Osteoblast (primary cell): ENCODE data around the gene SOD2. TPM values are rescaled to one million over a fixed set of nuclear protein-coding genes. Genes with fewer than 3 reads are reported as not detected.

ENCODE experiments used
- DNase-seq: peaks from one replicate; pipeline ENCODE4 v3.0.0; 2011; ENCODE audit warnings: low spot score, mixed read lengths; ENCODE audit not compliant: insufficient read length; ENCODE audit errors: missing footprints
- H2AFZ ChIP-seq: 2 replicates; pipeline ENCODE4 v1.6.0; 2011; ENCODE audit warnings: mild to moderate bottlenecking, low read length
- H3K27ac ChIP-seq: 2 replicates; pipeline ENCODE4 v1.5.1; 2011; ENCODE audit warnings: mild to moderate bottlenecking, low read depth, low read length, moderate library complexity
- H3K27me3 ChIP-seq: 2 replicates; pipeline ENCODE4 v1.6.0; 2012; ENCODE audit warnings: mild to moderate bottlenecking, control low read depth, inconsistent platforms, low read length, moderate library complexity; ENCODE audit not compliant: insufficient read depth
- H3K36me3 ChIP-seq: 2 replicates; pipeline ENCODE4 v1.5.1; 2011; ENCODE audit warnings: mild to moderate bottlenecking, low read length, control low read depth, moderate library complexity; ENCODE audit not compliant: insufficient read depth
- H3K4me1 ChIP-seq: 2 replicates; pipeline ENCODE4 v1.5.1; 2011; ENCODE audit warnings: mild to moderate bottlenecking, low read length, control low read depth, moderate library complexity; ENCODE audit not compliant: insufficient read depth
- H3K4me2 ChIP-seq: 2 replicates; pipeline ENCODE4 v1.6.0; 2011; ENCODE audit warnings: mild to moderate bottlenecking, low read length; ENCODE audit not compliant: insufficient read depth
- H3K4me3 ChIP-seq: fragments of 200-600 bp; sonication (generic); 3 replicates; pipeline ENCODE4 v1.5.1; 2012; ENCODE audit warnings: mild to moderate bottlenecking, low read length, inconsistent platforms; ENCODE audit not compliant: insufficient read depth
- H3K79me2 ChIP-seq: 2 replicates; pipeline ENCODE4 v1.6.0; 2012; ENCODE audit warnings: mild to moderate bottlenecking, low read length, control low read depth, inconsistent platforms; ENCODE audit not compliant: insufficient read depth
- H3K9me3 ChIP-seq: 2 replicates; pipeline ENCODE4 v1.5.1; 2011; ENCODE audit warnings: low read depth, low read length, control low read depth
- H4K20me1 ChIP-seq: 2 replicates; pipeline ENCODE4 v1.6.0; 2012; ENCODE audit warnings: mild to moderate bottlenecking, low read length, control low read depth; ENCODE audit not compliant: insufficient read depth
- small RNA-seq: library from RNA; depleted of rRNA; stranded (forward); fragments of <200 nt; gene quantifications from one replicate; pipeline ENCODE3, GENCODE V24; 2012
- total RNA-seq: library from RNA; depleted of rRNA; stranded (reverse); fragments of >200 nt; gene quantifications from 2 replicates; pipeline ENCODE4 v1.2.3, GENCODE V29; 2012
- TF ChIP-seq, protein P1 (sequence below): IDR thresholded peaks from 2 replicates; pipeline ENCODE4 v1.5.1; 2011; ENCODE audit warnings: mild to moderate bottlenecking, low read depth, low read length, moderate library complexity; ENCODE audit errors: extremely low read depth

Gene SOD2
- total RNA-seq, 1 donor, result 544 TPM

DNA sequence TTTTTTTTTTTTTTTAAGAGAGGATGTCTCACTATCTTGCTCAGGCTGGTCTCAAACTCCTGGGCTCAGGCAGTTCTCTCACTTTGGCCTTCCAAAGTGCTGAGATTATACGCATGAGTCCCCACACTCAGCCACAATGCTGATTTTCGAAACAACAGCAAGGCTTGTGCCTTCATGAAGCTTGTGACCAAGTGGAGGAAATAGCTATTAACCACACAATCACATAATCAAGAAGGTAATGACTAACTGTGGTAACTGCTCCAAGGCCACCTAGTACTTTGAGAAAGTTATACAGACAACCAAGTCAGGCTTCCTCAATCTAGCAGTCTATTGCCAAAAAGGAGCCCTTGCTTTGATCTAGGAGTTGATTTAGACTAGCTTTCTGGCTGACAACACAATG, 46.3 kb downstream of the SOD2 start:
- no peaks in the 10 kb centered on the region for H4K20me1 ChIP-seq

DNA sequence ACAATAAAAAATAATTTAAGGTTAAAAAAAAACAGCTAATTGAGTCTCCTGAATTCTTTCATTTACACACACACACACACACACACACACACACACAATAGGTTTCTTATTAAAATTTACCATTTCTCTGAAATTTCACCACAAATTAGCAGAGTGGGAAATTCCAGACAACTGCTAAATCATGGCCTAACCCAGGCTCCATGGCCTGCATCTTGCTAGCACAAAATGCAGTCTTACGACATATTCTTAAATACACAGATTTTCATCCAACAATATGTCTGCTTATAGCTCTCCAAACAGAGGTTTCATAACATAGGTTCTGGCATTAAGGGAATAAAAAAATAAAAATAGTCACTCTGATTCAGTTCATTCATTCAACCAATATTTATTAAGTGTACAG, 46.9 kb downstream of the SOD2 start:
- no peak for DNase-seq
- no peaks in the 10 kb centered on the region for H3K79me2 ChIP-seq
- H3K4me1 ChIP-seq, result no peaks in the 10 kb centered on the region
- H3K9me3 ChIP-seq, result no peaks in the 10 kb centered on the region
- TF ChIP-seq, protein P1, sequence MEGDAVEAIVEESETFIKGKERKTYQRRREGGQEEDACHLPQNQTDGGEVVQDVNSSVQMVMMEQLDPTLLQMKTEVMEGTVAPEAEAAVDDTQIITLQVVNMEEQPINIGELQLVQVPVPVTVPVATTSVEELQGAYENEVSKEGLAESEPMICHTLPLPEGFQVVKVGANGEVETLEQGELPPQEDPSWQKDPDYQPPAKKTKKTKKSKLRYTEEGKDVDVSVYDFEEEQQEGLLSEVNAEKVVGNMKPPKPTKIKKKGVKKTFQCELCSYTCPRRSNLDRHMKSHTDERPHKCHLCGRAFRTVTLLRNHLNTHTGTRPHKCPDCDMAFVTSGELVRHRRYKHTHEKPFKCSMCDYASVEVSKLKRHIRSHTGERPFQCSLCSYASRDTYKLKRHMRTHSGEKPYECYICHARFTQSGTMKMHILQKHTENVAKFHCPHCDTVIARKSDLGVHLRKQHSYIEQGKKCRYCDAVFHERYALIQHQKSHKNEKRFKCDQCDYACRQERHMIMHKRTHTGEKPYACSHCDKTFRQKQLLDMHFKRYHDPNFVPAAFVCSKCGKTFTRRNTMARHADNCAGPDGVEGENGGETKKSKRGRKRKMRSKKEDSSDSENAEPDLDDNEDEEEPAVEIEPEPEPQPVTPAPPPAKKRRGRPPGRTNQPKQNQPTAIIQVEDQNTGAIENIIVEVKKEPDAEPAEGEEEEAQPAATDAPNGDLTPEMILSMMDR, result no peak
- H3K27me3 ChIP-seq, result no peaks in the 10 kb centered on the region
- H3K4me2 ChIP-seq, result no peak overlapping the region
- no peaks in the 10 kb centered on the region for H4K20me1 ChIP-seq
- H2AFZ ChIP-seq, result no peak overlapping the region
- no peak overlapping the region for H3K4me3 ChIP-seq
- H3K27ac ChIP-seq, result no peak overlapping the region
- no peaks in the 10 kb centered on the region for H3K36me3 ChIP-seq

More for the DNA sequence above, 46.3 kb downstream of the SOD2 start:
- TF ChIP-seq, protein P1, result no peak
- Histone ChIP-seq H3K4me3 (no peak overlapping the region), H3K36me3 (no peaks in the 10 kb centered on the region), H3K4me1 (no peaks in the 10 kb centered on the region), H3K9me3 (no peaks in the 10 kb centered on the region), H3K79me2 (no peaks in the 10 kb centered on the region), H3K27ac (no peak overlapping the region), H3K27me3 (no peaks in the 10 kb centered on the region), H3K4me2 (no peak overlapping the region), H2AFZ (no peak overlapping the region)
- DNase-seq, result no peak

DNA sequence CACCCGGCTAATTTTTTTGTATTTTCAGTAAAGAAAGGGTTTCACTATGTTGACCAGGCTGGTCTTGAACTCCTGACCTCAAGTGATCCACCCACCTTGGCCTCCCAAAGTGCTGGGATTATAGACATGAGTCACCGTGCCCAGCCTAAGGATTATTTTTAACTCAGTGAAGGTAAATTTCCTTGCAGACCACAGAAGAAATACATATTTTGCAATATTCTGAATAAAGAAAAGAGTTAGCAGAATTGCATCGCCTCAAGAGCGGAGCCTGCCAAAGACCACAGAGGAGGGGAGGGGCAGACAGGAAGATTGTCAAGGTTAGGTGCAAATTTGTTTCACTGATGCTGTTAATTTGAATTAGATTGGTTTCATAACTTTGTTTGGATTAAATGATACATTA, 47.4 kb downstream of the SOD2 start:
- no peak overlapping the region for H3K4me2 ChIP-seq
- H3K36me3 ChIP-seq, result no peaks in the 10 kb centered on the region
- TF ChIP-seq, protein P1, result no peak
- no peaks in the 10 kb centered on the region for H3K9me3 ChIP-seq
- no peak overlapping the region for H3K27ac ChIP-seq
- no peak for DNase-seq
- no peaks in the 10 kb centered on the region for H3K27me3 ChIP-seq
- no peak overlapping the region for H3K4me3 ChIP-seq
- H4K20me1 ChIP-seq, result no peaks in the 10 kb centered on the region
- no peak overlapping the region for H2AFZ ChIP-seq
- H3K79me2 ChIP-seq, result no peaks in the 10 kb centered on the region
- no peaks in the 10 kb centered on the region for H3K4me1 ChIP-seq

Small RNA genes lying within 50 kb of the gene (small RNA-seq; reads per million reads assigned to genes)
- gene RNU4ATAC18P, result not detected

Other genes starting within 250 kb of the SOD2 start
- gene WTAP, start 34.3 kb upstream of the SOD2 start, total RNA-seq, result 109 and 119 TPM in 2 replicates
- 41.6 and 53.6 TPM in 2 replicates for gene ACAT2, start 68.8 kb upstream of the SOD2 start, total RNA-seq
- 170 and 174 TPM in 2 replicates for gene TCP1, start 96.4 kb upstream of the SOD2 start, total RNA-seq
- gene MRPL18, start 97.2 kb upstream of the SOD2 start, total RNA-seq, result 47.8 and 53.9 TPM in 2 replicates
- 0.29 TPM in 1 of 2 replicates, not detected in the other for gene PNLDC1, start 107.0 kb upstream of the SOD2 start, total RNA-seq
- under 0.01 TPM in 1 of 2 replicates, not detected in the other for gene MAS1, start 197.7 kb upstream of the SOD2 start, total RNA-seq